Hematopoietic multipotent progenitor cell (in vitro differentiated cells): Measurements from ENCODE around the gene FOXJ3. TPM values are rescaled to one million over a fixed set of nuclear protein-coding genes. Genes with fewer than 3 reads are reported as not detected.
A peak's percentile ranks its signal among the peaks of the same experiment; 100 is the strongest.

Experiments used
- DNase-seq, 3 donors: peaks; one replicate each; pipeline ENCODE4 v3.0.0-alpha.2; 2011 to 2015; ENCODE audit warnings: low read depth in 2 of 3, low spot score in 2 of 3
- total RNA-seq: library from RNA; depleted of rRNA; stranded (reverse); fragments of >200 nt; gene quantifications from one replicate; pipeline ENCODE4 v1.2.3, GENCODE V29; 2012

Gene FOXJ3
- total RNA-seq, 1 donor, result 44.2 TPM

GRCh38 chr1:42152907-42153600, 182.0 kb downstream of the FOXJ3 start, which contains the start of gene GUCA2B:
GUCA2B (plus strand) TSS chr1:42153410; CDS start chr1:42153451, 41 bp downstream.
- DNase-seq, result no peak

DNA sequence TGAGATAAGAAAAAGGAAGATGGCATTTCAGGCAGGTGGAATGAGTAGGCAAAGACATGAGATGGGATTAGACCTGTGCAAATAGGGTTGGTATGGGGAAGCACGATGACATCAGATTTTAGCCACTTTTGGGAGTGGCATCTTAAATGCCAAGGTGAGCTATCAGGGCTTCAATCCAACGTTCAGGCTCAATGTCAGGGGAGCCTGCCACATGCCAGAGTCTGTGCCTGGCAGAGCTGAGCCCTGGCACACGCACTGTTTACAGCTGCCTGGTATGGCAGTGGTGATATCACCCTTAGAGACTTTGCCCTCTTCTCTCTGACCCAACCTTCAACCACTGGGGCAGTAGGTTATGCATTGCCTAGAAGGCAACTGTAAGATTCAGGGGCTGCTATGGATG, 182.9 kb downstream of the FOXJ3 start:
- no peak for DNase-seq

- no peak for DNase-seq
Measured at GRCh38 chr1:42150651-42151050, 184.4 kb downstream of the FOXJ3 start.

- no peak for DNase-seq
Measured at GRCh38 chr1:42148166-42148565, 186.9 kb downstream of the FOXJ3 start.

- peak; percentile 19 to 76 (median 53) for DNase-seq
Measured at GRCh38 chr1:42146626-42147320, 188.3 kb downstream of the FOXJ3 start.

DNA sequence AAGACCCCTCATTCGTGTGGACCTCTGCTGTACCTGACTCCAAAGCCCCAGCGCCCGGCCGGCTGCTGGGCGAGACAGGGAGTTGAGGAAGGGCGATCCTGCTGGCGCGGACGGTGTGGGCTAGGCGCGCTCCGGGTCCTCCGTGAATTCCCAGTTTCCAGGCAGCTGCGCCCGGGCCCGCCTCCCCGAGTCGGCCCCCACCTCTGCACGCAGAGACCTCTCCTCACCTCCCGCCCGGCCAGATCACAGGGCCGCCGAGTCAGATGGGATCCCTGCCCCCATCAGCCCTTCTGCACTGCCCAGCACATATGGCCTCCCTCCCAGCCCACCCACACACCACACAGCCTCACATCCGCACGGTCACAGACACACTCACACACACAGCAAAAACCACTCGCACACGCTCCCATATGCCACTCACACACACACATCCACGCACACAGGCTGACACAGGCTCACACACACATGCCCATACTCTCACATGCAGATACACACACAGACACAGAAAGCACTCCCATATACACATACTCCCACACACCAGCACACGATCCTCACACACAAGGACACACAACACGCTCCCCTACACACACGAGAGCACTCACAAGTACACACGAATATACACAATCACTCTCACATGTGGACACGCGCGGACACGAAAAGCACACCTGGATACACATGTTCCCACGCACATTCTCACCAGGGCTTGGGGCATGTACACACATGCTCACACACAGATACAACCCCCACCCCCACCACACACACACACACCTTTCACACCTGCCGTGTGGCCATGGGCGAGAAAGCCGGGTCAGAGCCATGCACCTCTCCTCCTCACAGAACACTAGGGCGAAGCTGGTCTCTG, 189.0 kb downstream of the FOXJ3 start:
- no peak for DNase-seq

DNA sequence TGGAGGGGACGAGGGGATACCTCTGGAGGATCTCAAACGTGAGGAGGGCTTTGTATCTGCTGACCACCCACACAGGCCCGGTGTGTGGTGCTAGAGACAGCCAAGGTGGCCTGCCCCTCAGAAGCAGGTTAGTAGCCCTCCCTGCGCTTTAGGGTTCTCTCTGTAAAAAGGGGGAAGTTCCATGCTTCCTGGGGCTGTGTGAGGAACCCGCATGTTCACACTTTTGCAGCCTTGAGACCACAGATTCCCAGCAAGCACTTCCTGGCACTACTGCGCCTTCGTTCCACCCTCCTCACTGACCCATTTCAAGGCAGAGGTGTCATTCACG, 189.7 kb downstream of the FOXJ3 start:
- DNase-seq, result peak in 1 of 3 donors; percentile 59

GRCh38 chr1:42144711-42145388, 190.2 kb downstream of the FOXJ3 start:
- no peak for DNase-seq

DNA sequence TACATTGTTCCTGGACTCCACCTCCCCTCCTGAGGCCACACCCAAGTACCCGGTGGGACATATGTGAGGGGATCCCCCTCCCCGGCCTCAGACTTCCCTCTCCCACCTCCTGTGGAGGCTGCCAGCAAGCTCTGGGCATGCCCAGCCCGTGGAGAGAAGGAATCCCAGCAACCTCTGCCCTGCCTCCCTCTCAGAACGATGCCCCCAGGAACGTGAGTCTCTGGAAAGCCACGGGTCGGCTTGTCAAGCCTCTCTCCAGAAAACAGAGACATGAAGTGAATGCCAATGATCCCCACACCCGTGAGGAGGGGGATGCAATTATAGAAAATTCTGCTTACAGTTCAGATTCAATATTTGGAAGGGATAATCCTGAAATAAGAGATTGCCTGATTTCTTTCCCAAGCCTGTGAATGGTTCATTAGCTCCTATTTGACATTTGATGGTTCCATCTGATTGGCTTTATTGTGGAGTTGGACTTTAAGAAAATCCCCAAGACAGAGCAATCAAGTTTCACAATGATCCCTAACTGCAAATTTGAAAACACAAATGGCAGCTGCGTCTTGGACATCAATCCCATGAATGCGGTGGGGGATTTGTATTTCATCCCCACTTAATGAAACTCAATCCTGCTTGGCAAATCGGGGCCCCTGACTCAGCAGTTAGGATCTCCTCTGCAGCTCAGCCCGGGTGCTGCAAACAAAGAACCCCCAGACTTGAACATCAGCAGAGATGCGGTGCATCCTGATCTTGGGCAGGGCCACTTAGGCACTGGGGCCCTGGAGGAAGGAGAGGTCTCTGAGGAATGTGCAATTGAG, 190.9 kb downstream of the FOXJ3 start:
- no peak for DNase-seq

DNA sequence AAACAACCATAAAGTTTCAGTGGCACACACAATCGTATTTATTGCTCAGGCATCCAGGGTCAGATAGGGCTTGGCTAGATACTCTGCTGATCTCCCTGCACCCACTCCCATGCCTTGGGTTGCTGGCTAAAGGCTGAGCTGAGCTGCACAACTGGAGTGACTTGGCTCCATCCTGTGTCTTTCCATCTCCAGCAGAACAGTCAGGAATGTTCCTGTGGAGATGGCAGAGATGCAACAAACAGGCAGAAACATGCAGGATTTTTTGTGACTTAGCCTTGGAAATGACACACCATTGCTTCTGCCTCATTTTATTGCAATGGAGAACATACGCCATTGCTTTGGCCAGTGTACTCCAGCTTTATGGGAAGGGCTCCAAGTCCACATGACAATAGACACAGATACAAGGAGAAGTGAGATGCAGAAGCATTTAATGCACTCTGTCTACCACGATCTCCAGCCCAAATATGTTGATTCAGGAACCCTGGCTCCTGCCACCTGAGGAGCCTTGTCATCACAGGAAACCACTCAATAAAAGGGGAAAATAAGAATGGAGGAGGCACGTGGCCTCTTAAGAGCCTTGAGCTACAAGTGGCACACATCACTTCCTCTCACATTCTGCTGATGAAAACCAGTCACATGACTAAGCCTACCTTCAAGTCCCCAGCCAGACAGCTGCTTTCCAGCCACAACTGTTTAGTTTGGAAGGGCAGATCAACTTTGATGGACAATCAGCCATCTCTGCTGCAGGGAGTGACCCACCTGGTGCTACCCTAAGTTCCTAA, 191.9 kb downstream of the FOXJ3 start:
- DNase-seq, result peak in 2 of 3 donors; percentile 42 to 52

GRCh38 chr1:42141978-42142377, 193.1 kb downstream of the FOXJ3 start:
- no peak for DNase-seq

GRCh38 chr1:42140191-42140590, 194.8 kb downstream of the FOXJ3 start:
- no peak for DNase-seq

DNA sequence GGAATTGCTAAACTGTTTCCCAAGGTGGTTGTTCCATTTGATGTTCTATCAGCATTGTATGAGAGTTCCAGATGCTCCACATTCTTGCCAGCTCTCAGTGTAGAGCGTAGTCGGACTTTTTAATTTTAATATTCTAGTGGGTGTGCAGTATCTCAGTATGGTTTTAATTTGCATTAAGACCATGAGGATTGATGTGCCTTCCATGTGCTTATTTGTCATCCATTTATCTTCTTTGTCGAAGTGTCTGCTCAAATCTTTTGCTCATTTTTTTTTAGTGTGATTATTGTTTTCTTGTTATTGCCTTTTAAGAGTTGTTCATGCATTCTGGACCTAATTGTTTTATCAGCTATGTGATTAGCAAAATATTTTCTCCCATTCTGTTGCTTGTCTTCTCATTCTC, 195.6 kb downstream of the FOXJ3 start:
- DNase-seq, result no peak

- DNase-seq, result no peak
Measured at GRCh38 chr1:42138586-42138985, 196.4 kb downstream of the FOXJ3 start.

DNA sequence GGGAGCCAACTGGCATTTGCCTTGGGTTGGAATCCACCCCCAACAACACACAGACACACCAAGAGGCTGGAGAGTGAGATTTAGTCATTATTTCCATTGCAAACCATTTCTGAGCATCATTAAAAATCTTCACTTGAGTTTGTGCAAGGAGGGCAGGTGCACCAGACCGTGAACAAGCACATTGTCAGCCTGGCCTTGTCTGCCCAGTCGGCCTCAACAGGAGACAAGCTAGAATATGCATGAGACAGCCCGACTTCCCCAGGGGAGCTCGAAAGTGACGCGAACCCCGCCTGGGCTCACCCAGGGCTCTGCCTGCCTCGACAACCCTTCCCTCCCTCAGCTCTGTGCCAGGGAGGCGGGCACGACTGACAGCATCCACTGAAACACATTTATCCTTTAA, 197.3 kb downstream of the FOXJ3 start:
- DNase-seq, result no peak

DNA sequence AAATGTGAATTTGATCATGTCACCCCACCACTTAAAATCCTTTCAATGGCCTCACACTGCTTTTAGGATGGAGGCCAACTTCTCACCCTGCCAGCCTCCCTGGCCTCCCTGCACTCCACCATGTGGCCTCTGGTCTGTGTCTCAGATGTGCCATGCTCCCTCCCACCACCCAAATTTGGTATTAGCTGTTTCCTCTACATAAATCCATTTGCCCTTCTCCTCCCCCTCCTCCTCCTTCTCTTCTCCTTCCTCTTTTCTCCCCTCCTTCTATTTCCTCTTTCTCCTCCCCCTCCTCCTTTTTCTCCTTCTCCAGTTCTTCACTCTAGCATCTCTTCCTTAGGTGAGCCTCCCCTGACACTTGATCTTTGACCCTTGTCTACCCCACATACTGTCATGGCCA, 198.6 kb downstream of the FOXJ3 start:
- peak in 1 of 3 donors; percentile 67 for DNase-seq

- DNase-seq, result no peak
Measured at GRCh38 chr1:42135426-42135825, 199.6 kb downstream of the FOXJ3 start.

GRCh38 chr1:42133809-42134526, 201.1 kb downstream of the FOXJ3 start:
- DNase-seq, result no peak

DNA sequence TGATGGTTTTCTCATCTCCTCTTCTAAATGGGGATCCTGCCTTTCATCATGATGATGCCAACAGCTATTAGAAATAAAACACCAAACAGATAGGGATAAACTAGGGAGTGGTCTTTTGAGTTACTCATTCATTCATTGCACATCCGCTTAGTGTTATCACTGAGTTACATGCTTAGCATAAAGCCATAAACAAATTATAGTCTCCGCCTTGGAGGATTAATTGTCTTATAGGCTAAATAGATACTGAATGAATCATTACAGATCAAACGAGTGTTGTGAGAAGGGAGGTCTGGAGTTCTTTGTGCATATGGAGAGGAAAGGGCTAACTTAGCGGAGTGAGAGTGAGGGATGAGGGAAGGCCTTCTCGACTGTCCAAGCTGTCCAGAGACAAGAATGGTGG, 201.6 kb downstream of the FOXJ3 start:
- DNase-seq, result no peak
